Measurements from ENCODE around the gene CSRP3.

The CSRP3 gene

GRCh38 chr11:19225581-19225980, 23.8 kb upstream of the CSRP3 start:
- peaks cover 11% of the 10 kb centered on the region; the same call in 1 of the 2 replicates for H3K36me3 ChIP-seq (ENCODE audit: control insufficient read depth, insufficient read depth, low read length)
- no peaks in the 10 kb centered on the region for H3K27me3 ChIP-seq (ENCODE audit: control insufficient read depth, insufficient read depth, low read length)
- H3K27ac ChIP-seq (ENCODE audit: low read length) = no peak overlapping the region
- DNase-seq (ENCODE audit: low read depth, low spot score) = no peak
- no peaks in the 10 kb centered on the region for H3K4me1 ChIP-seq (ENCODE audit: control insufficient read depth, insufficient read depth, low read length)
- no peaks in the 10 kb centered on the region for H3K9me3 ChIP-seq (ENCODE audit: control insufficient read depth, insufficient read depth, low read length)
- H3K4me3 ChIP-seq (ENCODE audit: low read length) = no peak overlapping the region
- no CpG with 5 or more reads among the region's 3 CpGs for WGBS (ENCODE audit: insufficient coverage, insufficient read length)

GRCh38 chr11:19225123-19225522, 23.3 kb upstream of the CSRP3 start:
- H3K27me3 ChIP-seq (ENCODE audit: control insufficient read depth, insufficient read depth, low read length) = no peaks in the 10 kb centered on the region
- no peak overlapping the region for H3K27ac ChIP-seq (ENCODE audit: low read length)
- no peaks in the 10 kb centered on the region for H3K9me3 ChIP-seq (ENCODE audit: control insufficient read depth, insufficient read depth, low read length)
- H3K4me1 ChIP-seq (ENCODE audit: control insufficient read depth, insufficient read depth, low read length) = no peaks in the 10 kb centered on the region
- no peak overlapping the region for H3K4me3 ChIP-seq (ENCODE audit: low read length)
- no CpG with 5 or more reads among the region's 6 CpGs for WGBS (ENCODE audit: insufficient coverage, insufficient read length)
- no peak for DNase-seq (ENCODE audit: low read depth, low spot score)
- H3K36me3 ChIP-seq (ENCODE audit: control insufficient read depth, insufficient read depth, low read length) = peaks cover 11% of the 10 kb centered on the region; the same call in 1 of the 2 replicates

DNA sequence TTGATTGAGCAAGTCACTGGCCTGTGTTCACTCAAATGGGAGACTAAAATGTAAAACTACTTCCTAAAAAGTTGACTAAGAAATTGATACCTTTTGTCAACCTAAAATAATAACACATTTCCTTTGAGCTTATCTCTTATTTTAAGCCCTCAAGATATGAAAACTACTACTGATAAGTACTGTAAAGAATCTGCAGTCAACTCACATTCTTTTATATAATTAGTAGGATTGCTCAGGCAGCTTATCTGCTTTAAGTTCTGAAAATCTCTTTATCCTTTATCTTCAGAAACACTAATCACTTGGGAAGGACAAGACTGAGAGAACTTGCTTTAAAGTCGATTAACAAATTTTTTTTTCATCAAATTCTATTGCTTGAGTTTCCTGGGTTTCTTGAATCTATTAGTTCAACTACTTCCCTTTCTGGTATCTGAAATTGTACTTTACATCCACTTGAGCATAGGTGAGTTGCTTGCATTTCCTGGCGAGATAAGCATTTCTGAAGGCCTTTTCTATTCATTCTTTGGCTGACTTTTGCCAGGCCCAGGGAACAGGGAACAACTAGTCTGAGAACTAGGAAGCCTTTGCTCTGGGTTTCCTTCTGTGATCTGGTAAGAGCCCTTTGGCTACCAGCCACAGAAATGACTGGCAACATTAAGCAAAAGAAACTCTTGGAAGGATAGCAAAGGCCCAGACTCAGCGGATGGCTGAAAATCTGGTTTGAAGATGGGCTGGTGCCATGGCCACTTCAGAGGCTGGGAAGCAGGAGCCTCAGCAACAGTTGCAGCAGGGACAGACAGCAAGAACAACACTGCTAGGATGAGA, 19.3 kb upstream of the CSRP3 start:
- Histone ChIP-seq H3K9me3 (ENCODE audit: control insufficient read depth, insufficient read depth, low read length) (no peaks in the 10 kb centered on the region), H3K4me3 (ENCODE audit: low read length) (no peak overlapping the region), H3K27ac (ENCODE audit: low read length) (no peak overlapping the region), H3K27me3 (ENCODE audit: control insufficient read depth, insufficient read depth, low read length) (no peaks in the 10 kb centered on the region), H3K36me3 (ENCODE audit: control insufficient read depth, insufficient read depth, low read length) (peaks cover 8% of the 10 kb centered on the region; the same call in 1 of the 2 replicates), H3K4me1 (ENCODE audit: control insufficient read depth, insufficient read depth, low read length) (no peaks in the 10 kb centered on the region)
- no peak for DNase-seq (ENCODE audit: low read depth, low spot score)
- no CpG with 5 or more reads among the region's 3 CpGs for WGBS (ENCODE audit: insufficient coverage, insufficient read length)

DNA sequence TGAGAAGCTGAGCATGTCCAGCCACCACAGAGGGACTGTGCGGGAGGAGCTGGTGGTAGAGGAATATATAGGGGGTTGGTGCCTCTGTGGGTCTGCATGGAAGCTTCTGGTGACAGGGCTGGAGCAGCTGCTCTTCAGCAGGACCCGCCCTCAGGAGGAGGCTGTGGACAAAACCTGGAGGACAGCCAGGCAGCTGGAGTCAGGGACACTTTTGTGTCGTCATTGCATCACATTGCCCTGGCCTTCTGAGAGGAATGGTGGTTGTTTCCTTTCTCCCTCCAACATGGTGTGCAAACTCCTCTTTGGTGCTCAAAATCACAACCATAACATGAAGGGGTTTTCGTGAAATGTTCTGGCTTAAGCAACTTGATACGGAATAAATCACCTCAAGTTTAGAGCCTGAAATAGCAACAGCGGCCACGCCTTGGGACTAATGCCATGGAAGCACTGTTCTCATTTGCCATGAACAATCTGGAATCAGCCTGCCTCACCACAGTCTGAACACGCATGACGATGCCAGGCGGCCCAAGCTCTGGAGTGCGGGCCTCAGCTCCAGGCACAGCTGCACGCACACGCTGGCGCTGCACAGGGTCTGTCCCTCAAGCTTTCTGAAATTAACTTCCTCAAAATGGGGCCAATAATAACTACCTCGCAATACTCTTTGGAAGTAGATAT, 17.1 kb upstream of the CSRP3 start:
- DNase-seq (ENCODE audit: low read depth, low spot score) = no peak
- WGBS (ENCODE audit: insufficient coverage, insufficient read length) = no CpG with 5 or more reads among the region's 15 CpGs
- Histone ChIP-seq H3K4me3 (ENCODE audit: low read length) (no peak overlapping the region), H3K4me1 (ENCODE audit: control insufficient read depth, insufficient read depth, low read length) (no peaks in the 10 kb centered on the region), H3K27ac (ENCODE audit: low read length) (no peak overlapping the region), H3K9me3 (ENCODE audit: control insufficient read depth, insufficient read depth, low read length) (no peaks in the 10 kb centered on the region), H3K36me3 (ENCODE audit: control insufficient read depth, insufficient read depth, low read length) (no peaks in the 10 kb centered on the region), H3K27me3 (ENCODE audit: control insufficient read depth, insufficient read depth, low read length) (no peaks in the 10 kb centered on the region)

- H3K36me3 ChIP-seq (ENCODE audit: control insufficient read depth, insufficient read depth, low read length) = no peaks in the 10 kb centered on the region
- no peak overlapping the region for H3K27ac ChIP-seq (ENCODE audit: low read length)
- H3K4me1 ChIP-seq (ENCODE audit: control insufficient read depth, insufficient read depth, low read length) = no peaks in the 10 kb centered on the region
- WGBS (ENCODE audit: insufficient coverage, insufficient read length) = no CpG with 5 or more reads among the region's 3 CpGs
- H3K27me3 ChIP-seq (ENCODE audit: control insufficient read depth, insufficient read depth, low read length) = no peaks in the 10 kb centered on the region
- no peak overlapping the region for H3K4me3 ChIP-seq (ENCODE audit: low read length)
- DNase-seq (ENCODE audit: low read depth, low spot score) = no peak
- H3K9me3 ChIP-seq (ENCODE audit: control insufficient read depth, insufficient read depth, low read length) = no peaks in the 10 kb centered on the region
These were observed 16.4 kb upstream of the CSRP3 start for GRCh38 chr11:19218216-19218615.

GRCh38 chr11:19216709-19217374, 15.1 kb upstream of the CSRP3 start:
- 100% methylated on average over 1 of the region's 3 CpGs for WGBS (ENCODE audit: insufficient coverage, insufficient read length)
- Histone ChIP-seq H3K36me3 (ENCODE audit: control insufficient read depth, insufficient read depth, low read length) (no peaks in the 10 kb centered on the region), H3K9me3 (ENCODE audit: control insufficient read depth, insufficient read depth, low read length) (no peaks in the 10 kb centered on the region), H3K27ac (ENCODE audit: low read length) (no peak overlapping the region), H3K4me3 (ENCODE audit: low read length) (no peak overlapping the region), H3K27me3 (ENCODE audit: control insufficient read depth, insufficient read depth, low read length) (no peaks in the 10 kb centered on the region), H3K4me1 (ENCODE audit: control insufficient read depth, insufficient read depth, low read length) (no peaks in the 10 kb centered on the region)
- no peak for DNase-seq (ENCODE audit: low read depth, low spot score)

DNA sequence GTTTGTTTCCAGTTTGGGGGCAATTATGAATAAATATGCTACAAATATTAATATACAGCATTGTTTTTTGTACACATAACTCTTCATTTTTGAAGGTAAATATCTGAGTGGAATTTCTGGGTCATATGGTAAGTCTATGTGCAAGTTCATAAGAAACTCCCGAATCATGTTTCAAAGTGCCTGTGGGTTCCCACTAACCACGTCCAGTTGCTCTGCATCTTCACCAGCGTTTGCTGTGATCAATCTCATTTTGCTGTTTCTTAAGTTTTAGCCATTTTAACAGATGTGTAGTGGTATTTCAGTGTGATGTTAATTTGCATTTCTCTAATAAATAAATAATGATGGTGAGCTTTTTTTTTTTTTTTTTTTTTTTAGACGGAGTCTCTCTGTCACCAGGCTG, 14.2 kb upstream of the CSRP3 start:
- Histone ChIP-seq H3K36me3 (ENCODE audit: control insufficient read depth, insufficient read depth, low read length) (no peaks in the 10 kb centered on the region), H3K9me3 (ENCODE audit: control insufficient read depth, insufficient read depth, low read length) (no peaks in the 10 kb centered on the region), H3K4me1 (ENCODE audit: control insufficient read depth, insufficient read depth, low read length) (no peaks in the 10 kb centered on the region), H3K27me3 (ENCODE audit: control insufficient read depth, insufficient read depth, low read length) (no peaks in the 10 kb centered on the region), H3K4me3 (ENCODE audit: low read length) (no peak overlapping the region), H3K27ac (ENCODE audit: low read length) (no peak overlapping the region)
- DNase-seq (ENCODE audit: low read depth, low spot score) = no peak
- no CpG with 5 or more reads among the region's 4 CpGs for WGBS (ENCODE audit: insufficient coverage, insufficient read length)

- WGBS (ENCODE audit: insufficient coverage, insufficient read length) = 100% methylated on average over 1 of the region's 4 CpGs
These were observed 8.0 kb upstream of the CSRP3 start for GRCh38 chr11:19209617-19210370.

DNA sequence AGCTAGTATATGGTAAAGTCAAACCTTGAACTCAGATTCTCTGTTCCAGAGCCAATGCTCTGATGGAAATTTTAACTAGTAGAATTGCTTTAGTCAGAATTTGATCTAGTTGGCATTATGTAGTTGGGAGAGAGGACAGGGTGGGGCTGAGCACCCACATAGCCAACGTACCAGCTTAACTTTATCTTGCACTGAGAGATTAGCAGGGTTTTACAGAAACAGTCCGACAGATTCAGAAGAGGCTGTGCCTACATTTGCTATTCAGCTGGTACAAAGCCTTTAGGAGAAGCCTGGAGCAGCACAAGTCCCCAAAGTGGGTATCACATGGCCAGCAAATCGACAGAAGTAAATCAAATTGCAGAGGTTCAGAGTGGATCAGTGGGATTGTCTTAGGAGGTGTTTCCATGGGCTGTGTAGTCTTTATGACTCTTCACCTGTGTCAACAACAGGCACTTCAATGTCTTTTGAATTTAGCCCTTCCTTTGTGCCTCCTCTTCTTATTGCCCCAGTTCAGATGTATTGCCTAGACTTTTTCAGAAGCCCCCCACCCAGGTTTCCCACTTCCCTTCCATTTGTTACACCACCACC, 7.3 kb upstream of the CSRP3 start:
- H3K4me1 ChIP-seq (ENCODE audit: control insufficient read depth, insufficient read depth, low read length) = no peaks in the 10 kb centered on the region
- no peaks in the 10 kb centered on the region for H3K36me3 ChIP-seq (ENCODE audit: control insufficient read depth, insufficient read depth, low read length)
- H3K4me3 ChIP-seq (ENCODE audit: low read length) = no peak overlapping the region
- no peaks in the 10 kb centered on the region for H3K9me3 ChIP-seq (ENCODE audit: control insufficient read depth, insufficient read depth, low read length)
- DNase-seq (ENCODE audit: low read depth, low spot score) = no peak
- no peak overlapping the region for H3K27ac ChIP-seq (ENCODE audit: low read length)
- no CpG with 5 or more reads among the region's 3 CpGs for WGBS (ENCODE audit: insufficient coverage, insufficient read length)
- H3K27me3 ChIP-seq (ENCODE audit: control insufficient read depth, insufficient read depth, low read length) = no peaks in the 10 kb centered on the region

More at GRCh38 chr11:19209617-19210370, 8.0 kb upstream of the CSRP3 start:
- Histone ChIP-seq H3K36me3 (ENCODE audit: control insufficient read depth, insufficient read depth, low read length) (no peaks in the 10 kb centered on the region), H3K4me1 (ENCODE audit: control insufficient read depth, insufficient read depth, low read length) (no peaks in the 10 kb centered on the region), H3K27me3 (ENCODE audit: control insufficient read depth, insufficient read depth, low read length) (no peaks in the 10 kb centered on the region), H3K9me3 (ENCODE audit: control insufficient read depth, insufficient read depth, low read length) (no peaks in the 10 kb centered on the region), H3K4me3 (ENCODE audit: low read length) (no peak overlapping the region), H3K27ac (ENCODE audit: low read length) (no peak overlapping the region)
- DNase-seq (ENCODE audit: low read depth, low spot score) = no peak

GRCh38 chr11:19208181-19208580, 6.4 kb upstream of the CSRP3 start:
- no peak for DNase-seq (ENCODE audit: low read depth, low spot score)
- Histone ChIP-seq H3K4me3 (ENCODE audit: low read length) (no peak overlapping the region), H3K36me3 (ENCODE audit: control insufficient read depth, insufficient read depth, low read length) (no peaks in the 10 kb centered on the region), H3K9me3 (ENCODE audit: control insufficient read depth, insufficient read depth, low read length) (no peaks in the 10 kb centered on the region), H3K27ac (ENCODE audit: low read length) (no peak overlapping the region), H3K27me3 (ENCODE audit: control insufficient read depth, insufficient read depth, low read length) (no peaks in the 10 kb centered on the region), H3K4me1 (ENCODE audit: control insufficient read depth, insufficient read depth, low read length) (no peaks in the 10 kb centered on the region)
- no CpG with 5 or more reads among the region's 2 CpGs for WGBS (ENCODE audit: insufficient coverage, insufficient read length)

Measured in iPS DF 6.9 (cell line).